Measurements from ENCODE around the gene MISP3. TPM values are rescaled to one million over a fixed set of nuclear protein-coding genes. Genes with fewer than 3 reads are reported as not detected.
A peak's percentile ranks its signal among the peaks of the same experiment; 100 is the strongest.
"Not testable (repeated sequence)": the region's sequence is repeated elsewhere in the genome, so short reads cannot be mapped to it uniquely, and the experiment has no call there.

MISP3 gene
- total RNA-seq, 1 experiment from 2014 or later = 5.2 TPM

- no peak overlapping the region for H3K4me3 ChIP-seq (ENCODE audit: low read depth, low read length)
- H3K9me3 ChIP-seq = no peaks in the 10 kb centered on the region
- no peak overlapping the region for H3K27ac Mint-ChIP-seq (ENCODE audit: unreplicated experiment)
- no peaks in the 10 kb centered on the region for H3K36me3 ChIP-seq (ENCODE audit: control insufficient read depth, insufficient read depth, low read length)
- H3K27me3 Mint-ChIP-seq (ENCODE audit: insufficient read depth, unreplicated experiment) = no peaks in the 10 kb centered on the region
- H3K27me3 ChIP-seq (replicated peaks; ENCODE audit: control insufficient read depth, insufficient read depth, low read length) = no peaks in the 10 kb centered on the region
- no peak for DNase-seq
- peaks cover 10% of the 10 kb centered on the region for H3K36me3 Mint-ChIP-seq (ENCODE audit: insufficient read depth, unreplicated experiment)
- no peaks in the 10 kb centered on the region for H3K4me1 ChIP-seq
- CTCF ChIA-PET = interaction anchor here (0.7 to 1.2 kb wide), 2 partner anchors 30 to 101 kb away, joined by 3 read pairs; partner anchors contain the start of gene ASF1B
- intact Hi-C loops (cut with micrococcal nuclease; ENCODE audit: unreplicated experiment) = no loop called here
- BruUV-seq (replicated peaks) = no TSS peak
- TF ChIP-seq, protein P1, sequence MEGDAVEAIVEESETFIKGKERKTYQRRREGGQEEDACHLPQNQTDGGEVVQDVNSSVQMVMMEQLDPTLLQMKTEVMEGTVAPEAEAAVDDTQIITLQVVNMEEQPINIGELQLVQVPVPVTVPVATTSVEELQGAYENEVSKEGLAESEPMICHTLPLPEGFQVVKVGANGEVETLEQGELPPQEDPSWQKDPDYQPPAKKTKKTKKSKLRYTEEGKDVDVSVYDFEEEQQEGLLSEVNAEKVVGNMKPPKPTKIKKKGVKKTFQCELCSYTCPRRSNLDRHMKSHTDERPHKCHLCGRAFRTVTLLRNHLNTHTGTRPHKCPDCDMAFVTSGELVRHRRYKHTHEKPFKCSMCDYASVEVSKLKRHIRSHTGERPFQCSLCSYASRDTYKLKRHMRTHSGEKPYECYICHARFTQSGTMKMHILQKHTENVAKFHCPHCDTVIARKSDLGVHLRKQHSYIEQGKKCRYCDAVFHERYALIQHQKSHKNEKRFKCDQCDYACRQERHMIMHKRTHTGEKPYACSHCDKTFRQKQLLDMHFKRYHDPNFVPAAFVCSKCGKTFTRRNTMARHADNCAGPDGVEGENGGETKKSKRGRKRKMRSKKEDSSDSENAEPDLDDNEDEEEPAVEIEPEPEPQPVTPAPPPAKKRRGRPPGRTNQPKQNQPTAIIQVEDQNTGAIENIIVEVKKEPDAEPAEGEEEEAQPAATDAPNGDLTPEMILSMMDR (IDR thresholded peaks at IDR 0.05; ENCODE audit: insufficient read depth in 1 of 2, low read depth in 1 of 2, low read length in 1 of 2, severe bottlenecking in 1 of 2, unreplicated experiment in 1 of 2) = no peak
- no peaks in the 10 kb centered on the region for H3K9me3 Mint-ChIP-seq (ENCODE audit: unreplicated experiment)
- peaks cover 6% of the 10 kb centered on the region for H3K4me1 Mint-ChIP-seq (ENCODE audit: low read depth, unreplicated experiment)
- POLR2A ChIA-PET = no interaction called here
- no peak overlapping the region for H3K4me3 Mint-ChIP-seq (ENCODE audit: unreplicated experiment)
Observed at GRCh38 chr19:14035706-14036105, 36.9 kb upstream of the MISP3 start.

DNA sequence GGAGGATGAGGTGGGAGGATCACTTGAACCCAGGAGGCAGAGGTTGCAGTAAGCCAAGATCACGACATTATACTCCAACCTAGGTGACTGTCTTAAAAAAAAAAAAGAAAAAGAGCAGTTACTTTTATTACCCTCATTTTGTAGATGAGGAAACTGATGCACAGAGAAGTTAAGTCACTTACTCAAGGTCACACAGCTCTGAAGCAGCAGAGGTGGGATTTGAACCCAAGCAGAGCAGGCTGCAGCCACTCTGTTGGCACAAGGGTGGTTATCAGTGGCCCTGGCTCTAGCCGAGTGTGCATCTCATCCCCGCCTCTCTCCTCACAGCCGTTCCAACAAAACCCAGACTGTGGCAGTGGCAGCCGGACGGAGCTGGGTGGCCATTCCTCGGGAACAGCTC, 33.4 kb upstream of the MISP3 start:
- Histone ChIP-seq H3K4me3 (ENCODE audit: low read depth, low read length) (no peak overlapping the region), H3K9me3 (no peaks in the 10 kb centered on the region), H3K36me3 (ENCODE audit: control insufficient read depth, insufficient read depth, low read length) (no peaks in the 10 kb centered on the region), H3K4me1 (no peaks in the 10 kb centered on the region), H3K27me3 (replicated peaks; ENCODE audit: control insufficient read depth, insufficient read depth, low read length) (no peaks in the 10 kb centered on the region)
- peaks cover 2% of the 10 kb centered on the region for H3K36me3 Mint-ChIP-seq (ENCODE audit: insufficient read depth, unreplicated experiment)
- no peak overlapping the region for H3K4me3 Mint-ChIP-seq (ENCODE audit: unreplicated experiment)
- H3K27ac Mint-ChIP-seq (ENCODE audit: unreplicated experiment) = no peak overlapping the region
- BruUV-seq (replicated peaks) = no TSS peak
- intact Hi-C loops (cut with micrococcal nuclease; ENCODE audit: unreplicated experiment) = no loop called here
- H3K4me1 Mint-ChIP-seq (ENCODE audit: low read depth, unreplicated experiment) = peaks cover 6% of the 10 kb centered on the region
- no peaks in the 10 kb centered on the region for H3K9me3 Mint-ChIP-seq (ENCODE audit: unreplicated experiment)
- no peaks in the 10 kb centered on the region for H3K27me3 Mint-ChIP-seq (ENCODE audit: insufficient read depth, unreplicated experiment)
- TF ChIP-seq, protein P1 (IDR thresholded peaks at IDR 0.05; ENCODE audit: insufficient read depth in 1 of 2, low read depth in 1 of 2, low read length in 1 of 2, severe bottlenecking in 1 of 2, unreplicated experiment in 1 of 2) = no peak
- POLR2A ChIA-PET = no interaction called here
- CTCF ChIA-PET = interaction anchor here (0.7 kb wide), 1 partner anchor 34 kb away, joined by 3 read pairs; no protein-coding TSS in a partner anchor
- DNase-seq = no peak

GRCh38 chr19:14042659-14043608, 29.7 kb upstream of the MISP3 start:
- POLR2A ChIA-PET; H3K4me3 Mint-ChIP-seq (ENCODE audit: unreplicated experiment); H3K4me1 Mint-ChIP-seq (ENCODE audit: low read depth, unreplicated experiment); H3K4me3 ChIP-seq (ENCODE audit: low read depth, low read length); H3K9me3 Mint-ChIP-seq (ENCODE audit: unreplicated experiment); intact Hi-C loops (cut with micrococcal nuclease; ENCODE audit: unreplicated experiment); H3K36me3 ChIP-seq (ENCODE audit: control insufficient read depth, insufficient read depth, low read length); H3K27me3 Mint-ChIP-seq (ENCODE audit: insufficient read depth, unreplicated experiment); H3K27me3 ChIP-seq (replicated peaks; ENCODE audit: control insufficient read depth, insufficient read depth, low read length); H3K4me1 ChIP-seq; H3K9me3 ChIP-seq; BruUV-seq (replicated peaks); H3K36me3 Mint-ChIP-seq (ENCODE audit: insufficient read depth, unreplicated experiment): not testable (repeated sequence)
- TF ChIP-seq, protein P1 (IDR thresholded peaks at IDR 0.05; ENCODE audit: insufficient read depth in 1 of 2, low read depth in 1 of 2, low read length in 1 of 2, severe bottlenecking in 1 of 2, unreplicated experiment in 1 of 2) = peak; percentile 23 to 32
- CTCF ChIA-PET = interaction anchor here (1.1 kb wide), 1 partner anchor 132 kb away, joined by 3 read pairs; no protein-coding TSS in a partner anchor
- peak in 1 of 2 experiments; percentile 50 for DNase-seq
- peak overlapping the region; percentile 42 for H3K27ac Mint-ChIP-seq (ENCODE audit: unreplicated experiment)

DNA sequence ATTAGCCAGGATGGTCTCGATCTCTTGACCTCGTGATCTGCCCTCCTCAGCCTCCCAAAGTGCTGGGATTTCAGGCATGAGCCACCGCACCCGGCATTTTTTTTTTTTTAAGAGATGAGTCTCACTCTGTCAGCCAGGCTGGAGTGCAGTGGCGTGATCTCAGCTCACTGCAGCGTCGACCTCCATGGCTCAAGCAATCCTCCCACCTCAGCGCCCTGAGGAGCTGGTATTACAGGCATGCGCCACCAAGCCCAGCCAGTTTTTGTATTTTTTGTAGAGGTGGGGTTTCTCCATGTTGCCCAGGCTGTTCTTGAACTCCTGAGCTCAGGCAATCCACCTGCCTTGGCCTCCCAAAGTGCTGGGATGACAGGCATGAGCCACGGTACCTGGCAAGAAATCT, 24.7 kb upstream of the MISP3 start:
- H3K27ac Mint-ChIP-seq (ENCODE audit: unreplicated experiment); DNase-seq; H3K4me1 ChIP-seq; H3K4me3 ChIP-seq (ENCODE audit: low read depth, low read length); H3K9me3 ChIP-seq; intact Hi-C loops (cut with micrococcal nuclease; ENCODE audit: unreplicated experiment); H3K36me3 Mint-ChIP-seq (ENCODE audit: insufficient read depth, unreplicated experiment); H3K4me1 Mint-ChIP-seq (ENCODE audit: low read depth, unreplicated experiment); BruUV-seq (replicated peaks); H3K36me3 ChIP-seq (ENCODE audit: control insufficient read depth, insufficient read depth, low read length); H3K9me3 Mint-ChIP-seq (ENCODE audit: unreplicated experiment); H3K27me3 ChIP-seq (replicated peaks; ENCODE audit: control insufficient read depth, insufficient read depth, low read length); POLR2A ChIA-PET; H3K27me3 Mint-ChIP-seq (ENCODE audit: insufficient read depth, unreplicated experiment); H3K4me3 Mint-ChIP-seq (ENCODE audit: unreplicated experiment): not testable (repeated sequence)
- CTCF ChIA-PET = interaction anchor here (0.6 to 1.4 kb wide), 3 partner anchors 16 to 34 kb away, joined by 4 to 7 read pairs (median 5); partner anchors contain the start of gene IL27RA
